Stimulated activated CD4-positive, alpha-beta T cell treated with anti-CD3 and anti-CD28 coated beads, Interleukin-12 subunit alpha, Interleukin-12 subunit beta, amount 100 ng/mL, for 24 hours (primary cell): ENCODE data around the gene CHDH.

ENCODE experiments used
- DNase-seq, 2 experiments: peaks; one replicate each; pipeline ENCODE4 v3.0.0-alpha.2; 2020; ENCODE audit warnings: low read depth in 2 of 2

The CHDH gene

DNA sequence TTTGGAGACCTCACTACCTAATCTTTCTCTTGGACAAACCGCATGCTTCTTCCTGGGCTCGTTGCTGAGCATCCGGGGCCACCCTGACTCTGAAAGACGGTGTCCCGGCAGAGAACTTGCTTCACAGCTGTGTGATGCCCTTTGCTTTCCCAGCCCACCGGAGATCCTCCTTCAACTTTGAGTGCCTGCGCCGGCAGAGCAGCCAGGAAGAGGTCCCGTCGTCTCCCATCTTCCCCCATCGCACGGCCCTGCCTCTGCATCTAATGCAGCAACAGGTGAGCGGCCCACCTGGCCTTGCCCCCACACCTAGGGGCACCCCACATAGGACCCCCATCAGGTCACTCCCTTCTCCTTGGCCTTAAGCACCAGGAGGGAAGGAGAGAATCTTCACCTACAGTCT is 37.7 kb downstream of the CHDH start:
- no peak for DNase-seq

DNA sequence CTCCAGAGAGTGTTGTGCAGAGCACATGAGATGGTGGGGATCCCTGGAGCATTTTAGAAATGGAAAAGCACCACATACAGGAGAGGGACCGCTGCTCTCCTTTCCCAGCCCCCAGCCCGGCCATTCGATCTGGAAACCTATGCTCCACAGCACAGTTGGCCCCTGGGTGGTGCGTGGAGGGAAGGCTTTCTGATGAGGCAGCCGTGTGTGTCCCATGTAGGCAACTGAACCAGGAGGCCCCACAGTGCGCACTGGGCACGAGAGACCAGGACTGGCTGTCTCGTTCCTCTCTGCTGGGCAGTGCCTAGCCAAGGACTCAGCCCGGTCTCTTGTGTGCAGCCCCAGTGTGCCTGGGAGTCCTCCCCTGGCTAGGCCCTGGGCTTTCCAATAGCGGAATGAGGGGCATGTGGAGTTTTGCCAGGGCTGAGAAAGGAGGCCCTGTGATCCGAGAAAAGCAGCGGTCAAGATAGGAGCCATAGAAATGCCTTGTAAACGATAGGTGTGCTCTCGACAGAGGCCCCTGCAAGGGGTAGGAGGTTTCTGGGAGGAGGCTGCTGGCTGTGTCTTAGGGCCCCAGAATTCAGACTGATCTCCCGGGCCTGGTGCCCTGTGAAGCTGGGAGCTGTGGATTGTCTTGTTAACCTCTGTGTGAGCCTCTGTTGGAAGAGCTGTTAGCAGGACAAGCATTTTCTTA is 39.0 kb downstream of the CHDH start:
- DNase-seq = no peak

DNA sequence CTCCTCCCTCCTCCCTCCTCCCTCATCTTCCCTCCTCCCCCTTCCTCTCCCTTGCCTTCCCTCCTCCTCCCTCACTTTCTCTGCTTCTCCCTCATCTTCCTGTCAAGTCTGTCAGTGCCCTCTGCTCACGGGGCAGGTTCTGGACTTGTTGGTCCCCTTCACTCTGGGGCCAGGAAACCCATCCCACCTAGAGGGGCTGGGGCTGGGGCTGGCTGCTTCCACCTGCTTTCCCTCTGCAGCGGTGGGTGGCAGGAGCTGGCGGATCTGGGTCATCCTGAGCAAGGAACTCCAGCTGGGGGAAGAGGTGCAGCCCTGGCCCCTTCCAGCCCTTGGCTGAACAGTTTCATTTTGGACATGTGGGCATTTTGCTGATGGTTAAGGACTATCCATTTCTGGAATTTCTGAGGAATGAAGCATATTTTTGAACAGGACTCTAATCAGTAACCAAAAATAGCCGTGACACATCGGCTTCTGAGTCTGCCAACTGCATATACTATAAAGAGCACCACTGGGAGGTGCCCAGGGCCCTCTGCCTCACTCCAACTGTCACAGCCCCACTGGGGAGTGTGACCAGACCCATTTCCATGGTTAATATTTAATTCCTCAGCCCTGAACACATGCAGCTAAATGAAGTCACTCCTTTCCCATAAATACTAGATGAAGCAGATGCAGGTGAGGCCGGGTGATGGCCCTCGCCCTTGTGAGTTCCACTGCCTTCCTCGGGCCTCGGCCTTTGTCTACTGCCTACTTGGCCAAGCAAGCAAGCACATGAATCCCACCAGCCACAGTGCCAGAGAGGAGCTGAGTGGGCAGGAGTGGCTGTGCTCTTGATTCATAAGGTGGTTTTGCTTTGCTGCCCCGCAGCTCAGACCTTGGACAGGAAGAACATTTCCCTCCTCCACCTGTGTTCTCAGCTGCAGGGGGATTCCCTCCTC is 39.8 kb downstream of the CHDH start:
- DNase-seq = no peak

DNA sequence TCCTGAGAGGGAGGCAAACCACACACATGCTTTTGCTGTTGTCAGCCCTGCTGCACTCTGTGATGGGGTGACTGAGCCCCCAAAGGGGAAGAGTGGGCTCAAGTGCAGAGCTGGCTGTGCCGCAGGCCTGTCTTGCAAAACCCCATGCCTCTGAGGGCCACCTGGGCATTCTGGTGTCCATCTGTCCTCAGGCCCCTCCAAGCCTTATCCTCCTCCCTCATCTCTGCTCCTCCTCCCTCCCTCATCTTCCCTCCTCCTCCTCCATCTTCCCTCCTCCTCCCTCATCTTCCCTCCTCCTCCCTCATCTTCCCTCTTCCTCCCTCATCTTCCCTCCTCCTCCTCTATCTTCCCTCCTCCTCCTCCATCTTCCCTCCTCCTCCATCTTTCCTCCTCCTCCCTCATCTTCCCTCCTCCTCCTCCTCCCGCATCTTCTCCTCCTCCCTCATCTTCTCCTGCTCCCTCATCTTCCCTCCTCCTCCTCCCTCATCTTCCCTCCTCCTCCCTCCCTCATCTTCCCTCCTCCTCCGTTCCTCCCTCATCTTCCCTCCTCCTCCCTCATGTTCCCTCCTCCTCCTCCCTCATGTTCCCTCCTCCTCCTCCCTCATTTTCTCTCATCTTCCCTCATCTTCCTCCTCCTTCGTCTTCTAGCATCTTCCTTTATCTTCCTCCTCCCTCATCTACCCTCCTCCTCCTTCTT is 40.6 kb downstream of the CHDH start:
- no peak for DNase-seq

DNA sequence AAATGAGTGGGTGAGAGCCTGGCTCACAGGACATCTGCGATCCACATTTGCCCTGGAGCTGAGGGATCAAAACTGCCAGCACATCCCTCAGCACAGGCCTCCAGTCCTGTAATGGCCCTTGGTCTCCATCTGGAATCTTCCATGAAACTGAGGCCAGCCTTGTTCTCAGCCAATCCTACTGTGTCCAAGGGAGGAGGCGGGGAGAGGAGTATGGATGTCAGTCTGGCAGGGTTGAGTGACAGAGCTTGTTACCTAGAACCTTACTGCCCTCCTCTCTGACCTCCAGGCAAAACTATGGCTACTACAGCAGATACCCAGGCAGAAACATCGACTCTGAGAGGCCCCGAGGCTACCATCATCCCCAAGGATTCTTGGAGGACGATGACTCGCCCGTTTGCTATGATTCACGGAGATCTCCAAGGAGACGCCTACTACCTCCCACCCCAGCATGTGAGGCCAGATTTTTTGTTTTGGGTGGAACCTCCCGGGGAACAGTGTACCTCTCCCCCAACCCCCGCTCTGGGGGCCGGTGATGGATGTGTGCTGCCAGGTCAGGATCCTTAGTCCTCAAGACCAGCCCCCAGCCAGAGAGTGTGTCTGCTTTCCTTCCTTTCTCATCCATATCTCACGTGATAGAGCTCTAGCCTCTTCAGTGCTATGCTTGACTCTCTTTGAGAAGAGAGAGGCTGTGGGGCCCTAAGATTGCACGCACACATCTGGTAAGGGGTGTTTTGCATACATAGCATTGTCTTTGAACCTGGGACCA is 41.3 kb downstream of the CHDH start:
- DNase-seq = no peak

DNA sequence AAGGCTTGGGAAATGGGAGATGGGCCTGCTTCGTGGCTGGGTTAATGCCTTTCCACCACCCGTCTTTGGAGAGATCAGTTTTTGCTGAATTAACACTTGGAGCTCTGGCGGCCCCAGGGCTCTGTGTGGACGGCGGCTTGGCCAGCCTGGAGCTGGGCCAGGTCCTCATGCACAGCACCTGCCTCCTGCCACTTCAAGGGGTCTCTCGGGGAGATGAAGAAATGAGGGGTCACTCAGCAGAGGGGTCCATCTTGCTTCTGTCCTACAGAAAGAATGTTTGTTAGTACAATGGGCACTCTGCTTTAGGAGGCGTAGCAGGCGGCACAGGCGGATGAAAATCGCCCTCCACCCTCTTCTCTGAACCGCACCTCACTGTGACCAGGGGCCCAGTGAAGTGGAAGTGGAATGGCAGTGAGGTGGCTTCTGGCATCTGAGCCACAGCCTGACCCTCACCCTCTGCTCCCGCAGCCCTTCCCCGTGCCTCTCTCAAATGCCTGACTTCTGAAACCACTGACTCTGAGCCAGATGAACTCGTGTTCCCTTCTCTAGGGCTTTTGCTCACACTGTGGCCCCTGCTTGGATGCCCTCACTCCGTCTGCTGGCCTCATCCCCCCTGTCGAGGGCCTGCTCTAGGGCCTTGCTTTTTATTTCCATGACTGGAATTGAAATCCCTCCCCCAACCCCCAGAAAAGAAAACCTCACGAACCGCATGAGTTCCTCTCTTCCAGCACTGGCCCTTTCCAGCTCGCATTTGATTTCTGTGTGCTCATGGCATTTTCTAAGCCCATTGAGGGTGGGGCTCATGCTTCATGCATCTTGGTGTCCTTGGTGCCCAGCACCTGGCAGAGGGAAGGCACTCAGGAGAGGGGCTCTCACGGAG is 42.2 kb downstream of the CHDH start:
- DNase-seq = no peak

DNA sequence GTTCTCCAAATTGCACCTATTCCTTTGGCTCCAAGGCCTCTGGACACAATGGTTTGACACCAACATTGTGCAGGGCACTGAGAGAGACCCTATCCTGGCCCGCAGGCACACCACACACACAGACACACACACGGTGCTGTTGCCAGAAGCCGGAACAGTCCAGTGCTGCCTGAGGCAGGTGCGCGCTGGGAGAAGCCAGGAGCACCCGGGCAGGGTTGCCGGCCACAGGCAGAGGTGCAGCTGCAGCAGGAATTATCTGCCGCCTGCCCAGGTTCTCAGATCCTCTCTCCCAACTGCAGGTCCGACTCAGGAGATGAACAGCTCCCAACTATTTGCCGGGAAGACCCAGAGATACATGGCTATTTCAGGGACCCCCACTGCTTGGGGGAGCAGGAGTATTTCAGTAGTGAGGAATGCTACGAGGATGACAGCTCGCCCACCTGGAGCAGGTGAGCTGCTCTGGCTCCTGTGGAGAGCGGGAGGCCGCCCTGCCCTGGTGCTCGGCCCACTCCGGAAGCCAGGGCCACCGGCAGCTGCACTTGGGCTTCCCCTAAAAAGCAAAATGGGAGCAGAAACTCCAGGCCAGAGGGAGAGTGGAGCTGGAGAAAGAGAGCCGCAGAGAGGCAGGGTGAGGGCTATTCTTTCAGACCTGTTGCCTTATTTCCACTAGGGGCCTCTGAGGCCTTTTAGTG is 42.9 kb downstream of the CHDH start:
- no peak for DNase-seq

DNA sequence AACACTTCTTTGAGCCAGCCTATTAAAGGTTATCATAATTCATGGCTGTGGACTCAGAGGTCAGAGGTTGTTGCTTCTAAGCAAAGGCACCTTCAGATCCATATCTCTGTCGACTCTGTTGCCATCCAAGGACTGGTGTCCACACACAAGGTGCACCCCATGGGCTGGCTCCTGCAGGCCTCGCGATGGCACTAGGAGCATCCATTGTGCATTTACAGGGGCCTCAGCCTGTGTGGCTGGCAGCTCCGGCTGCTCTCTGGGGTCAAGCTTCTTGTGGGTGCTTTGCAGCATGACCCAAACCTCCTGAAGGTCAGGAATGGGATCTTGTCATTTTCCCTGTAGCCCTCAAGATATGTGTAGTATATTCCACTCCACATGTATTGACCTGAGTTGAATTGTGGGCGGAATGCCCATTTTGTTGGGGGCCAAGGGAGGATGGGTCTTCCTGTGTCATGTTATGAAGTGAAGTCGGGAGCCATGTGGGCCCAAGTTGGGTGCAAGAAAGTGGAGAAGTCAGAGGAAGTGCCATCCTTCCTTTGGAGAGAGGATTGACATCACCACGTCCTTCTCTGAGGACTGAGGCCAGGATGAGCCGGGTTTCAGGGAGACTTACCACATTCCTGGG is 43.9 kb downstream of the CHDH start:
- no peak for DNase-seq

DNA sequence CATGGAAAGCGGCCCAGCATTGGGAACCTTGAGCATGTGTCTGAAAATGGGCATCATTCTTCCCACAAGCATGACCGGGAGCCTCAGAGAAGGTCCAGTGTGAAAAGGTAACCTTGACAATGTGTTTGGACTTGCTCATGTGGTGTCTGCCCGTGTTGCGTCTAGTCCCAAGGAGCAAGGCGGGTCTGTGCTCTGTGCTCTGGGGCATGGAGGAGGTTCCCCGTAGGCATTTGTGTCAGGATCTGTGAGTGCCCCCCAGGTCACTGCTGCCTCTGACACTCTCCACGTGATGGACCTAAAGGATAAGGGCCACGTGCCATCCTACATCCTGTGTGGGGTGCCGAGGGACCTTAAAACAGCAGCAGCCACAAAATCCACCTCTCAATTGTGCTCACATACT is 44.9 kb downstream of the CHDH start:
- DNase-seq = no peak

DNA sequence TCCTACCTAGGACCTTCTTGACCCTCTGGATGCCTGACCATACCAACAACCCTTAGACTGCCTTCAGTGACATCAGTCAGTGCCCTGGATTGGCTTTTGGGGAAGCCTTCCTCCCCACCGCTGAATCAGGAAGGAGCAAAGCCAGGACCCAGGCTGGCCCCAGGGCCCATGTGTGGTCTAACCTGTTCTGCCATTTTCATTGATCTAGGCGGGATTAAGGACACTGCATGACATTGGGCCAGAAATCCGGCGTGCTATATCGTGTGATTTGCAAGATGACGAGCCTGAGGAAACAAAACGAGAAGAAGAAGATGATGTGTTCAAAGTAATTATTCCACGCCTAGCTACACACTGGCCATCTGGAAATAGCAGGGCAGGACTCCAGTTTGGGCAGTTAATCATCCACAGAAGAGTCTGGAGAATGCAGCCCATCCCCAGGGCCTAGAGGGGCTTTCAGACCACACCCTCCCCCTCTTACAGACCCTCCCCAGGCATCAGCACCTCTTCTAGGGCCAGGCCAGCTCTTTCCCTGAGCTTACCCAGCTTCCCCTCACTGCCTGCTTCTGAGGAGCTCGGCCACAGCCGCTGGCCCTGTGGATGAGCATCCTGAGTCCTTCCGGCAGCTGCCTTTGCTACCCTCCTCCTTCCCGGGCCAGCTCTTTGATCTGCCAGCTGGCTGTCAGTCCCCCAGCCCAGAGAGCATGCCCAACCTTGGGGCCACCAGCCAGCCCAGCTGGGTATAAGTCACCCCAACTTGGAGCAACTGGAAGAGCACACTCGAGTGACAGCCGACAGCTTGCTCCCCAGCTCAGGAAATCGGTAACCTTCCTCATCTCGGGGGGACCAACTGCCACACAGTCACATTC is 45.9 kb downstream of the CHDH start:
- no peak for DNase-seq

DNA sequence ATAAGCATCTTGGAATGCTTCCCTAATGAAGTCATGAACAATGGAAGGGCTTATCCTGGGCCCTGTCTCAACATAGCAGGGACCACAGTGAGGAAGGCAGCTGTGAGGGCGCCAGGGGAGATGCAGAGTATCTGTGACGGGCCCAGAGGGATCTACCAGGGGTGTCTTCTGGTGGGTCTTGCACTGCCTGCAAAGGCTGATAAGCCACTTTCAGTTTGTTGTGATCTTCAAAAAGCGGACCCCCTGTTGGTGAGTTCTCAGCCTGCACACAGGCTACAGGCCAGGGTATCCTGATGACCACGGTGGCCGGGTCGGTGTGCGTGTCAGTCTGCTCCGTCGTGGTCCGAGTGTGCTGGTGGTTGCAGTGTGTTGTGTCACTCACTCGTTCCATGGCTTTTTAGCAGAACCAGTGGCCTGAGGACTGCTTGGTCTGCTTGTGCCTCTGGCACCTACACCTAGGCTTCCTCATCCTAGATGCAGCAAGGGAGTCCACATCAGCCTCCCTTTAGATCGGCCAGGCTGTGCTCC is 46.8 kb downstream of the CHDH start:
- no peak for DNase-seq

DNA sequence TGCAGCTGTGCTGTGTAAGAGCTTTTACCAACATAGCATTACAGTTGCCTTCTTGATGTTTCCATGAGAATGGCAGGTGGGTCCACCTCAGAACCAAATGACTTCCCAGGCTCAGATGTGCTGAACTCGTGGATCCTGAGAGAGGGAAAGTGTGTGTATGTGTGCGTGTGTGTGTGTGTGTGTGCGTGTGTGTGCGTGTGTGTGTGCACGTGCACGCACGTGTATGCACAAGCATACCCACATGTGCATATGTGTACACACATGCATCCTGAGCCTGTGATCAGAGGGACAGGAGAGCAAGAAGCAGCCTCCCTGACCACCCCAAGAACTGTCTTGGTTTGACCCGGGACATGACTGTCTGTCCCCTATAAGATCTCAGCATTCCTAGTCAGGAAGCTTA is 48.1 kb downstream of the CHDH start:
- DNase-seq = no peak

DNA sequence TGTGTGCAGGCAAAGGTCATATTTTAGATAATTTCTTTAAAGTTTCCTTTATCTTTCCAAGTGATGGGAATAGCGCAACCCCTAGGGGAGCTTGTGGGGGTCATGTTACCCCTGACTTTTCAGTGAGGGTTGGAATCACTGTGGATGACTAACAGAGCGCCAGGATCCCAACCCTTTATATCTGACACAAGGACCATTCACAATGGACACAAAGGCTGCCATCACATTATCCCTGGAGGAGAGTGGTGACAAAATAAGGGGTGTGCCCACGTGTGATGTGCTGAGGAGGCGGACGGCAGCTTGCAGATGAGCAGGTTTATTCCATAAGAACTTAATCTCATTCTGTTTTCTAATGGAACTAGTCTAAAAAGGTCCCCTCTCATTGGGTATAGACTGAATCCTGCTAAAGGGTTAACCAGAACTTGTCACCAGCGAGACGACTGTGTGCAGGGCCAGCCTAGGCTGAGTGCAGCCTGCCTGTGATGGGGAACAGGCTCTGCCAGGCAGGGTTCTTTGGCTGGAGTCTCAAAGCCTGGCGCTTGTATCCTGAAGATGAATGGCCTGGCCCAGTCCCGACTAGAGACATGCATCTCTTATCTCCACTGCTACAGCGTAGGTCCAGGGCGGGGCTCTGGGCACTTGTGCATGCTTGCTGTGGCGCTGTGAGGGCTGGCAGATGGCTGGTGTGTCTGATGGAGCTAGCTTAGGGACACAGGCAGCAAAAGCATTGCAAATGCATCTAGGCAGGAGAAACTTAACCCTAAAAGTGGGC is 50.2 kb downstream of the CHDH start:
- DNase-seq = no peak

DNA sequence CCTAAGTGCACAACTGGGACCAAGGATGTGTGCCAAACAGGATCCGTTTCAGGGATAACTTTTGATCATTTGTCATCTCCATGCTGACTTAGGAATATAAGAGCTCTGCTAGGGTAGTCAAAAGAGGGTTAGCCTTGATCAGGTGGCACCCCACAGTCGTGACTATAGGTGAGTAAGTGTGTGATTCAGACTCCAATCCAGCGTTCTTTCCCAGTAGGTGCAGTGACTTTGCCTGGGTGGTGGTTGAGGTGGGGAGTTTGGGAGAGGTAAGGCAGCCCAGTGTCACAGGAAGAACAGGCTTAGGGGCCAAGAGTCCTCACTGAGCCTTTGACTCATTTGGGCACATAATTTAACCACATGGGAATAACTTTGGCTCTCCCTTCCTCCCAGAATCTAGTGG is 51.0 kb downstream of the CHDH start:
- DNase-seq = no peak

DNA sequence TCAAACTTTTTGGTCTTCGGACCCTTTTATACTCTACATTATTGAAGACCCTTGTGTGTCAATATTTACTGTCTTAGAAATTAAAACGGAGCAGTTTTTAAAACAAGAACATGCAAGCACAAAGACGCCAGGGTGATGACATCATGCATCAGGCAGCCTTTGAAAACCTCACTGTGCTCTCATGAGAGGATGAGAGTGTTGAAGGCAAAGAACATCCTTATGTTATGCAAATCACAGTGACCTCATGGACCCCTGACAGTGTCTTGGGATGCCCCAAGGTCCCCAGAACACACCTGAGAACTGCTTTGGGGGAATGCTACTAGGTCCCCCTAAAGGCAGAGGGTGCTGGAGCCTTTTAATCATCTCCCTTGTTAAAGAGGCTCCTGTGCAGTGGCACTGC is 51.6 kb downstream of the CHDH start:
- no peak for DNase-seq

DNA sequence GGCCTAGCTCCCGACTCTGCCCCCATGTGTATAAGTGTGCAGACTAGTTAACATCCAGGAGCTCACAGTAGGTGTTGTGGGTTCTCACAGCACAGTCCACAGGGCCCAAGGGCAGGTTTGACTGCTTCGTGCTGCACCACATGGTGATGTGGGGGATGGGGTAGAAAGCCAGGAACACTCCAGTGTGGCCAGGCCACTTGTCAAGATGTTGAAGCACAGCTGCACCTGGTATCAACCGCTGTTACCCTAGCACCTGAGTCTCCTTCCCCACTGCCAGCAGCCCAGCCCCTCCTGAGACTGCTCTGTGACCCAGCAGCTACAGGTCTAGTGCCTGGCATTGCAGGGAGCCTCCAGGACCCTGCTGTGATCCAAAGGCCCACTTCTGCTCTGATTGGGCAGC is 53.4 kb downstream of the CHDH start:
- DNase-seq = no peak

DNA sequence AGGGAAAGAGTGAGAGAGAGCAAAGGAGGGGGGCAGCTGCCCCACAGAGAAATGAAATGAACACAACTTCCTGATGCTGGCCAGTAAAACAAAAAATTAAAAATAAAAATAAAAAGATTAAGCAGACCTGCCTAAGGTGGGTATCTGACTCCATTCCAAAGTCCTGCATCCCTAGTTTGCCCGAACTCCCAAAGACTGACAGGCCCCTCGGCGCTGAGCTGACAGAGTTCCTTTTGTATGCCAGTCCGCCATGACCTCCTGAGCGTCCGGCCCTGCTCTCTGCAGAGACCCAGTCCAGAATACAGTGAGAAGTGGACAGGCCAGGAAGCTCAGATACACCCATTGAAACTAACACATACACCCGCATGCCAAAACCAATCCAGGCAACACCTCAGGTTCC is 54.9 kb downstream of the CHDH start:
- no peak for DNase-seq

DNA sequence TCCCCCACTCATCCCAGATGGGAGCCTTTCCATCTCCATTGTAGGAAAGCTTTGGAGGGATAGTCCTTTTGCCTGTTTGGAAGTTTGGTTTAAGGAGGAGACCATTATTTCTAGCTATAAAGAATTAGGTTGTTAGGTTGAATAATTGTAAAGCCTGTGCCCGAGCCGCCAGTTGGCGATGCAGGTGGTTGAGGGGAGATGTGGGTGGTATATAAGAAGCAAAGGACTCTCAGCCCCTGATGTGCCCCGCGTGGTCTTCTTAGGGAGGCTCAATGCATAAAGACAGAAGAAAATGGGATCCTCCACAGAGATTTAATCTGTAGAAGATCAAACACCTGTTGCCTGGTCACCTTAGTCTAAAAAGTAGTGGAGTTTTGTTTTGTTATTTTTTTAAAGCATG is 55.7 kb downstream of the CHDH start:
- DNase-seq = no peak
